ENCODE results near the gene STX2. TPM values are rescaled to one million over a fixed set of nuclear protein-coding genes. Genes with fewer than 3 reads are reported as not detected.

STX2 gene
- total RNA-seq, 6 experiments from 2014 or later, result 31.4 to 39.4 (median 34.5) TPM

GRCh38 chr12:130803702-130804101, 35.3 kb downstream of the STX2 start:
- Mint-ChIP-seq H3K9me3 (no peaks in the 10 kb centered on the region), H3K4me3 (no peak overlapping the region), H3K27me3 (ENCODE audit: insufficient read depth) (no peaks in the 10 kb centered on the region), H3K36me3 (ENCODE audit: low read depth) (peaks cover 28% of the 10 kb centered on the region), H3K27ac (no peak overlapping the region), H3K4me1 (ENCODE audit: low read depth) (peaks cover 20% of the 10 kb centered on the region)
- DNase-seq, result no peak
- no peak for TF ChIP-seq CTCF (IDR thresholded peaks at IDR 0.05)

GRCh38 chr12:130800312-130800711, 38.7 kb downstream of the STX2 start:
- Mint-ChIP-seq H3K4me3 (no peak overlapping the region), H3K27ac (no peak overlapping the region), H3K9me3 (no peaks in the 10 kb centered on the region), H3K36me3 (ENCODE audit: low read depth) (peaks cover 32% of the 10 kb centered on the region), H3K27me3 (ENCODE audit: insufficient read depth) (no peaks in the 10 kb centered on the region), H3K4me1 (ENCODE audit: low read depth) (peaks cover 21% of the 10 kb centered on the region)
- no peak for TF ChIP-seq CTCF (IDR thresholded peaks at IDR 0.05)
- DNase-seq, result no peak

- DNase-seq, result no peak
- H3K4me1 Mint-ChIP-seq (ENCODE audit: low read depth), result peaks cover 19% of the 10 kb centered on the region
- no peaks in the 10 kb centered on the region for H3K27me3 Mint-ChIP-seq (ENCODE audit: insufficient read depth)
- H3K27ac Mint-ChIP-seq, result peak overlapping the region; percentile 31; the same call in 1 of the 2 replicates
- H3K4me3 Mint-ChIP-seq, result no peak overlapping the region
- TF ChIP-seq CTCF (IDR thresholded peaks at IDR 0.05), result no peak
- no peaks in the 10 kb centered on the region for H3K9me3 Mint-ChIP-seq
- H3K36me3 Mint-ChIP-seq (ENCODE audit: low read depth), result peaks cover 25% of the 10 kb centered on the region
Measured at GRCh38 chr12:130799051-130799450, 40.0 kb downstream of the STX2 start.

GRCh38 chr12:130796985-130797686, 41.9 kb downstream of the STX2 start:
- Mint-ChIP-seq H3K27ac (no peak overlapping the region; the same call in 1 of the 2 replicates), H3K9me3 (no peaks in the 10 kb centered on the region), H3K27me3 (ENCODE audit: insufficient read depth) (no peaks in the 10 kb centered on the region), H3K36me3 (ENCODE audit: low read depth) (peaks cover 19% of the 10 kb centered on the region; the same call in 1 of the 2 replicates), H3K4me1 (ENCODE audit: low read depth) (peaks cover 13% of the 10 kb centered on the region), H3K4me3 (no peak overlapping the region)
- TF ChIP-seq CTCF (IDR thresholded peaks at IDR 0.05), result no peak
- no peak for DNase-seq

- Mint-ChIP-seq H3K27ac (no peak overlapping the region), H3K4me1 (ENCODE audit: low read depth) (peaks cover 13% of the 10 kb centered on the region), H3K36me3 (ENCODE audit: low read depth) (peaks cover 19% of the 10 kb centered on the region; the same call in 1 of the 2 replicates), H3K27me3 (ENCODE audit: insufficient read depth) (no peaks in the 10 kb centered on the region), H3K4me3 (no peak overlapping the region), H3K9me3 (no peaks in the 10 kb centered on the region)
- no peak for DNase-seq
- no peak for TF ChIP-seq CTCF (IDR thresholded peaks at IDR 0.05)
Measured at GRCh38 chr12:130795906-130796305, 43.1 kb downstream of the STX2 start.
